Measurements from ENCODE around the gene ST8SIA5.

The ST8SIA5 gene

DNA sequence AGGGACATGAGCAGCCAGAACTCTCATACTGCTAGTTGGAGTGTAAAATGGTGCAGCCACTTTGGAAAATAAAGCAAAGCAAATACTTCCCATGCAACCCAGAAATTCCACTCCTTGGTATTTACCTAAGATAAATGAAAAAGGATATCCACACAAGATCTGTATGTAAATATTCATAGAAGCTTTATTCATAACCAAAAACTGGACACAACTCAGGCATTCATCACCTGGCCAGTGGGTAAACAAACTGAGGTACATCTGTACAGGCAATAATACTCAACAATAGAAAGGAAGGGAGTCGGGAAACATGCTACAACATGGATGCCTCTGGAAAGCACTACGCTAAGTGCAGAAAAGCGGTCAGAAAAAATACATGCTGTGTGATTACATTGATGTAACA lies 97.4 kb downstream of the ST8SIA5 start:
- TF ChIP-seq, protein P1, sequence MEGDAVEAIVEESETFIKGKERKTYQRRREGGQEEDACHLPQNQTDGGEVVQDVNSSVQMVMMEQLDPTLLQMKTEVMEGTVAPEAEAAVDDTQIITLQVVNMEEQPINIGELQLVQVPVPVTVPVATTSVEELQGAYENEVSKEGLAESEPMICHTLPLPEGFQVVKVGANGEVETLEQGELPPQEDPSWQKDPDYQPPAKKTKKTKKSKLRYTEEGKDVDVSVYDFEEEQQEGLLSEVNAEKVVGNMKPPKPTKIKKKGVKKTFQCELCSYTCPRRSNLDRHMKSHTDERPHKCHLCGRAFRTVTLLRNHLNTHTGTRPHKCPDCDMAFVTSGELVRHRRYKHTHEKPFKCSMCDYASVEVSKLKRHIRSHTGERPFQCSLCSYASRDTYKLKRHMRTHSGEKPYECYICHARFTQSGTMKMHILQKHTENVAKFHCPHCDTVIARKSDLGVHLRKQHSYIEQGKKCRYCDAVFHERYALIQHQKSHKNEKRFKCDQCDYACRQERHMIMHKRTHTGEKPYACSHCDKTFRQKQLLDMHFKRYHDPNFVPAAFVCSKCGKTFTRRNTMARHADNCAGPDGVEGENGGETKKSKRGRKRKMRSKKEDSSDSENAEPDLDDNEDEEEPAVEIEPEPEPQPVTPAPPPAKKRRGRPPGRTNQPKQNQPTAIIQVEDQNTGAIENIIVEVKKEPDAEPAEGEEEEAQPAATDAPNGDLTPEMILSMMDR (IDR thresholded peaks at IDR 0.05; ENCODE audit: control insufficient read depth, insufficient read depth, low read depth, low read length, missing control alignments) = no peak
- H3K4me3 ChIP-seq (ENCODE audit: control insufficient read depth, low read depth, low read length) = no peak overlapping the region
- no peak for DNase-seq (ENCODE audit: low read depth)

DNA sequence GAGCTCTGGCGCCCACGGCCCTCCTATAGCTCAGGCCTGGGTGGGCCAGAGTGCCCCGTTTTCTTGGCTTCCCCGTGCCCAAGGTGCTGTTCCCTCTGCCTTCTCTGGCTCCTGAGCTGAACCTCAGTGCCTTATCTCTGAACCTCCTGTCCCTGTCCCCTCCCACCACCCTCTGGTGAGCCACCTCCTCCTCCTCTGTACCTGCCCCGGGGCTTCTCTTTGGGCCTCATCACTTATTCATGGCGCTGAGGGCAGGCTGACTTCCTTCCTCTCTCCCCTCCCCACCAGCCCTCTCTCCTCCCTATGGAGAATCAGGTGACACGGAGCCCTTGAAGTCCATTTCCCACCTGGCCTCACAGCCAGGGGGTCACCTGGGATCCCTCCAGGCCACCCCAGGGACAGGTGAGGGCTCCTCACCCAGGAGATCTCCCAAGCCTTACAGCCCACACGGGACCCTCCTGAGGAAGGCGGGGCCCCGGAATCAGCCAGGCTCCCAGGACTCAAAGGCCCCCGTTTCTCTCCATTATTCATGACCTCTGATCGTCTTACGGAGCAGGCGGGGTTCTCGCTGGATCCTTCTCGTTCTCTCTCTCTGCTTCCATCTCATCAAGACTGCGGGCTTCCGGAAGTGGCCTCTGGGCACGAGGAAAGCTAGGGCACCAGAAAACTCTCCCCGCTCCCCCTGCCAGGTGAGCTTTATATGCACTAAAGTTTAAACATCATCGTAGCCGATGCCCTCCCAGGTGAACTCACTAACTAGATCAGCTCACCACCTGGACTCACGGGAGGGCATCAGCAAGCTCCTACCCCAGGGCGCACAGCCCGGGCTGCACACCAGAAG lies 99.5 kb downstream of the ST8SIA5 start, which contains the start of gene LOXHD1:
LOXHD1 (minus strand) TSS at position 106 of the 841 bp plus-strand sequence. CDS start 187 bp downstream, outside the sequence.
- TF ChIP-seq, protein P1 (IDR thresholded peaks at IDR 0.05; ENCODE audit: control insufficient read depth, insufficient read depth, low read depth, low read length, missing control alignments) = no peak
- no peak within 1 kb of the TSS for H3K4me3 ChIP-seq (ENCODE audit: control insufficient read depth, low read depth, low read length)
- DNase-seq (ENCODE audit: low read depth) = no peak

DNA sequence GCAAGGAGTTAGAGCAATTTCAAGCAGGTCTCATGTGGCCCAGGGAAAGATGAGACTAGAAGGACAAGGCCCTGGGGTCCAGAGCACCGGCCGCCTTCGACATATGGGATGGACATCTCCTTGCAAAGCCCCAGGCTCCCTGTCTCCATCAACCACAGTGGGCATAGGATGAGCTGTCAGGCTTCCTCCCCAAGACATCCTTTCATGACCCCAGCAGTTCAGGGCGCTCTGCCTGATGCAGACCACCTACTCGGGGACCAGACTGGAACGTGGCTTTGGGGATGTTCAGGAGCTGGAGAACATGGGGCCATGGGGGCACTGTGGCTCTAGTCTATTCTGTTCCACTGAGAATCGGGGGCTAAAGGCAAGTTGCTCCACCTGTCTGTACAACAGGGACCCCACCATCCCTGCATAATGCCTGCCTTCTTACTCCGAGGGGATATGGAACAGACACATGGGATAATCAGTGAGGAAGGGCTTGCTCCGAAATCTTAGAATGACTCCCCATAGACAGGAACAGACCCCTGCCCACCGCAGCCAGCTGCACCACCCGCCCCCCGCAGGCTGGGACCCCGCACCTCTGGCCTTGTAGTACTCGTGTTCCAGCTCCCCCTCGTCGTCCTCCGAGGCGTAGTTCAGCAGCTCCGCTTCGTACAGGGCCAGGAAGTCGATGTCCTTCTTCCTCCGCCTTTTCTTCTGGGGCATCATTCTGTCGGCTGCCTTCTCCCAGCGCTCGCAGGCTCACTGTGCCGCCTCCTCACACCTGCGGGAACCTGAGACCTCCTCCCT lies 100.3 kb downstream of the ST8SIA5 start:
- no peak for DNase-seq (ENCODE audit: low read depth)
- no peak overlapping the region for H3K4me3 ChIP-seq (ENCODE audit: control insufficient read depth, low read depth, low read length)
- TF ChIP-seq, protein P1 (IDR thresholded peaks at IDR 0.05; ENCODE audit: control insufficient read depth, insufficient read depth, low read depth, low read length, missing control alignments) = no peak

DNA sequence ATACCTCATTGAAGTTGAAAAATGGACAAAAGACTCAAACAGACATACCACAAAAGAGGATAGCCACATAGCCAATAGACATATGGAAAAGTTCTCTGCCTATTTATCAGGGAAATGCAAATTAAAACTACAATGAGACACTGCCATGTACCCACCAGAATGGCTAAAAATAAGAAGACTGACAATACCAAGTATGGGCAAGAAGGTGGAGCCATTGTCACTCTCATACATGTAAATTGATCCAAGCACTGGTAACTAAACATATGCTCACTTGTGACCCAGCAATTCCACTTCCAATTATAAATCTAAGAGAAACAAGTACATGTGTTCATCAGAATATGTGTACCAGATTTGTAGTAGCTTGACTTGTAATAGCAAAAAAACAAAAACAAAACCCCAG lies 104.5 kb downstream of the ST8SIA5 start:
- TF ChIP-seq, protein P1 (IDR thresholded peaks at IDR 0.05; ENCODE audit: control insufficient read depth, insufficient read depth, low read depth, low read length, missing control alignments) = no peak
- no peak for DNase-seq (ENCODE audit: low read depth)
- H3K4me3 ChIP-seq (ENCODE audit: control insufficient read depth, low read depth, low read length) = no peak overlapping the region

DNA sequence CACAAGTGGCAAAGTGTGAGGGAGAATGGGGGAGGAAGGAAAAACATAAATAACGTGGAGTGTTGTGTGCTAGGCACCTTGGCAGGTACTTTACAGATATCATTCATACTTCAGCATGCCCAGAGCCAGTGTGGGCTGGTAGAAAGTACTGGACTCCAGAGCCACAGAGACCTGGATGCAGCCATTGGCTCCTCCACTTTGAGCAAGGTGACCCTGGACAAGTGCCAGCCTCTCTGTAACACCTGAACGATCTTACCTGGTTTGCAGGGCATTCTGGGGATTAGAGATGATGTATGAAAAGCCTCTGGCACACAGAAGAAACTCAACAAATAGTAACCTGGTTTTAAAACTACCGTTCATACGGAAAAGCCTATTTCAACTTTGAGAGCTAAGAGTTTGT lies 106.2 kb downstream of the ST8SIA5 start:
- DNase-seq (ENCODE audit: low read depth) = no peak
- TF ChIP-seq, protein P1 (IDR thresholded peaks at IDR 0.05; ENCODE audit: control insufficient read depth, insufficient read depth, low read depth, low read length, missing control alignments) = no peak
- H3K4me3 ChIP-seq (ENCODE audit: control insufficient read depth, low read depth, low read length) = no peak overlapping the region

DNA sequence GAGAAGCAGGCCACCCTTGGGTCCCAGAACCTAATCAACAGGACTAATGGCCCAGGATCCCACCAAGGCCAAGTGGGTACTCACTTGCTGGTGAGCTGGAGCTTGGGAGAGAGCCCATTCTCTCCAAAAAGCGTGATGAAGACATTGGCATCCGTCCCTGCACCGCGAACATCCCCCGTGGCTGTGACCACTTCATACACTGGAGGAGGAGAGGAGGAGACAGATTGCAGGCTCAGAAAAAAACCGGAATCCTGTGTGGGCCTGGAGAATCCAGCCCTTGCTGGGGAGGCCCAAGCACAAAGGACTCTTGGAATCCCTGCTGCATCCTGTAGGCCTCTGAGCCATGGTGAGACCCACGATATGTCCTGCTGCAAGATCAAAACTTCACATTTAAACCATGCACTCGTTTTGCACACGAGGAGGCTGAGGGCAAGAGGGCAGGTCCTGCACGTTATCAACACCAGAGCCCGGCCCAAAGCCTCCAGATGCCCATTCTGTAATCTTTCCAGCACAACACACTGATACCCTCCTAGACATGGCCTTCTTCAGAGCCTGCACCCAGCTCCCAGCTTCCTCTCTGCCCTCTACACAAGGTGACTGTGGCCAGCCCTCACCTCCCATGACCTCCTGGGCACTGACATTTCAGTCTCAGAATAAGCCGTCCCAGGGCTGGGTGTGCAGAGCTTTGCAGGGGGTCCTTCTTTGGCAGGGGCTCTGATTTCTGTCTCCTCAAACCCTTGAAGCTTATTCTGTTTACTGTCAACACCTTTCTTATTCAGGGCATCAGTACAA lies 107.6 kb downstream of the ST8SIA5 start:
- no peak overlapping the region for H3K4me3 ChIP-seq (ENCODE audit: control insufficient read depth, low read depth, low read length)
- TF ChIP-seq, protein P1 (IDR thresholded peaks at IDR 0.05; ENCODE audit: control insufficient read depth, insufficient read depth, low read depth, low read length, missing control alignments) = no peak
- DNase-seq (ENCODE audit: low read depth) = no peak
